ENCODE data around the gene LHFPL2.
"Not testable (repeated sequence)": the region's sequence is repeated elsewhere in the genome, so short reads cannot be mapped to it uniquely, and the experiment has no call there.

LHFPL2 gene

GRCh38 chr5:78624011-78624541 is 24.5 kb downstream of the LHFPL2 start:
- no peak overlapping the region for H3K9ac ChIP-seq (ENCODE audit: low read length)
- H3K27me3 ChIP-seq (ENCODE audit: low read length), result no peaks in the 10 kb centered on the region
- H3K79me2 ChIP-seq (ENCODE audit: insufficient read depth, low read length), result peaks cover 84% of the 10 kb centered on the region
- no peak overlapping the region for H3K4me3 ChIP-seq (ENCODE audit: insufficient read depth, low read length, poor library complexity, severe bottlenecking)
- no peak overlapping the region for H3K27ac ChIP-seq (ENCODE audit: low read depth, low read length)
- H3K36me3 ChIP-seq (ENCODE audit: low read length), result peaks cover 49% of the 10 kb centered on the region
- H3K9me2 ChIP-seq (replicated peaks; ENCODE audit: insufficient read depth, low read length), result no peaks in the 10 kb centered on the region
- no peaks in the 10 kb centered on the region for H3K9me3 ChIP-seq (ENCODE audit: insufficient read depth, low read length)
- H3F3A ChIP-seq (ENCODE audit: insufficient read depth), result peaks cover 8% of the 10 kb centered on the region; the same call in 1 of the 2 replicates
- H4K20me1 ChIP-seq (ENCODE audit: low read depth, low read length), result peaks cover 15% of the 10 kb centered on the region
- TF ChIP-seq CTCF (IDR thresholded peaks at IDR 0.05; ENCODE audit: insufficient read depth, low read length, poor library complexity, severe bottlenecking) (no peak), EZH2phosphoT487 (conservative IDR thresholded peaks at IDR 0.05; ENCODE audit: low read length) (no peak)
- no peak overlapping the region for H3K4me2 ChIP-seq (ENCODE audit: low read depth, low read length, poor library complexity, severe bottlenecking)
- H2AFZ ChIP-seq (ENCODE audit: low read depth, low read length, severe bottlenecking), result no peak overlapping the region

GRCh38 chr5:78622302-78622971 is 26.1 kb downstream of the LHFPL2 start:
- H3F3A ChIP-seq (ENCODE audit: insufficient read depth), result peaks cover 8% of the 10 kb centered on the region; the same call in 1 of the 2 replicates
- H3K9me3 ChIP-seq (ENCODE audit: insufficient read depth, low read length), result no peaks in the 10 kb centered on the region
- peaks cover 49% of the 10 kb centered on the region for H3K36me3 ChIP-seq (ENCODE audit: low read length)
- H3K4me3 ChIP-seq (ENCODE audit: insufficient read depth, low read length, poor library complexity, severe bottlenecking), result no peak overlapping the region
- peaks cover 82% of the 10 kb centered on the region for H3K79me2 ChIP-seq (ENCODE audit: insufficient read depth, low read length)
- H3K27ac ChIP-seq (ENCODE audit: low read depth, low read length), result no peak overlapping the region
- H3K27me3 ChIP-seq (ENCODE audit: low read length), result no peaks in the 10 kb centered on the region
- no peak overlapping the region for H3K9ac ChIP-seq (ENCODE audit: low read length)
- H4K20me1 ChIP-seq (ENCODE audit: low read depth, low read length), result peaks cover 11% of the 10 kb centered on the region; the same call in 1 of the 2 replicates
- H3K9me2 ChIP-seq (replicated peaks; ENCODE audit: insufficient read depth, low read length), result no peaks in the 10 kb centered on the region
- no peak for TF ChIP-seq CTCF (IDR thresholded peaks at IDR 0.05; ENCODE audit: insufficient read depth, low read length, poor library complexity, severe bottlenecking)
- TF ChIP-seq EZH2phosphoT487 (conservative IDR thresholded peaks at IDR 0.05; ENCODE audit: low read length), result no peak
- no peak overlapping the region for H3K4me2 ChIP-seq (ENCODE audit: low read depth, low read length, poor library complexity, severe bottlenecking)
- H2AFZ ChIP-seq (ENCODE audit: low read depth, low read length, severe bottlenecking), result no peak overlapping the region

- Histone ChIP-seq H3K27ac (ENCODE audit: low read depth, low read length) (no peak overlapping the region), H3K4me3 (ENCODE audit: insufficient read depth, low read length, poor library complexity, severe bottlenecking) (no peak overlapping the region), H3K36me3 (ENCODE audit: low read length) (peaks cover 49% of the 10 kb centered on the region), H4K20me1 (ENCODE audit: low read depth, low read length) (peaks cover 11% of the 10 kb centered on the region; the same call in 1 of the 2 replicates), H3F3A (ENCODE audit: insufficient read depth) (peaks cover 8% of the 10 kb centered on the region; the same call in 1 of the 2 replicates), H3K9me3 (ENCODE audit: insufficient read depth, low read length) (no peaks in the 10 kb centered on the region), H3K27me3 (ENCODE audit: low read length) (no peaks in the 10 kb centered on the region), H3K9me2 (replicated peaks; ENCODE audit: insufficient read depth, low read length) (no peaks in the 10 kb centered on the region), H2AFZ (ENCODE audit: low read depth, low read length, severe bottlenecking) (no peak overlapping the region), H3K9ac (ENCODE audit: low read length) (no peak overlapping the region), H3K4me2 (ENCODE audit: low read depth, low read length, poor library complexity, severe bottlenecking) (no peak overlapping the region), H3K79me2 (ENCODE audit: insufficient read depth, low read length) (peaks cover 82% of the 10 kb centered on the region)
- TF ChIP-seq EZH2phosphoT487 (conservative IDR thresholded peaks at IDR 0.05; ENCODE audit: low read length), result no peak
- TF ChIP-seq CTCF (IDR thresholded peaks at IDR 0.05; ENCODE audit: insufficient read depth, low read length, poor library complexity, severe bottlenecking), result no peak
Observed at GRCh38 chr5:78621291-78621738, 27.3 kb downstream of the LHFPL2 start.

GRCh38 chr5:78620119-78620518 is 28.5 kb downstream of the LHFPL2 start:
- Histone ChIP-seq H3K36me3 (ENCODE audit: low read length) (peaks cover 44% of the 10 kb centered on the region), H3K79me2 (ENCODE audit: insufficient read depth, low read length) (peaks cover 71% of the 10 kb centered on the region), H4K20me1 (ENCODE audit: low read depth, low read length) (peaks cover 11% of the 10 kb centered on the region; the same call in 1 of the 2 replicates)
- H3K4me3 ChIP-seq (ENCODE audit: insufficient read depth, low read length, poor library complexity, severe bottlenecking); H3K27me3 ChIP-seq (ENCODE audit: low read length); H3K9me2 ChIP-seq (replicated peaks; ENCODE audit: insufficient read depth, low read length); H2AFZ ChIP-seq (ENCODE audit: low read depth, low read length, severe bottlenecking); H3F3A ChIP-seq (ENCODE audit: insufficient read depth); H3K27ac ChIP-seq (ENCODE audit: low read depth, low read length); H3K9me3 ChIP-seq (ENCODE audit: insufficient read depth, low read length); H3K9ac ChIP-seq (ENCODE audit: low read length); H3K4me2 ChIP-seq (ENCODE audit: low read depth, low read length, poor library complexity, severe bottlenecking): not testable (repeated sequence)
